Neural crest cell (in vitro differentiated cells): ENCODE results near the gene USF2. TPM values are rescaled to one million over a fixed set of nuclear protein-coding genes. Genes with fewer than 3 reads are reported as not detected.
A peak's percentile ranks its signal among the peaks of the same experiment; 100 is the strongest.

Experiments
- DNase-seq: peaks from one replicate; pipeline ENCODE4 v3.0.0; 2021; ENCODE audit warnings: low read depth, mixed read lengths, low spot score
- H3K27ac Mint-ChIP-seq: one replicate; pipeline ENCODE4 v1.8.0; 2021; ENCODE audit warnings: mild to moderate bottlenecking, mixed read lengths; ENCODE audit not compliant: unreplicated experiment
- H3K27me3 Mint-ChIP-seq: 2 replicates; pipeline ENCODE4 v1.8.0; 2021; ENCODE audit warnings: low read depth, mild to moderate bottlenecking, mixed read lengths
- H3K36me3 Mint-ChIP-seq: 2 replicates; pipeline ENCODE4 v1.8.0; 2021; ENCODE audit warnings: low read depth, mild to moderate bottlenecking, mixed read lengths
- H3K4me1 Mint-ChIP-seq: 2 replicates; pipeline ENCODE4 v1.8.0; 2021; ENCODE audit warnings: mixed read lengths
- H3K4me3 Mint-ChIP-seq: one replicate; pipeline ENCODE4 v1.8.0; 2021; ENCODE audit warnings: mild to moderate bottlenecking, mixed read lengths
- H3K9me3 Mint-ChIP-seq: 2 replicates; pipeline ENCODE4 v1.8.0; 2021; ENCODE audit warnings: mixed read lengths
- CTCF ChIP-seq: fragments of 200-600 bp; sonication (generic); conservative IDR thresholded peaks from 2 replicates; pipeline ENCODE4 v1.5.0; 2021; ENCODE audit warnings: antibody characterized with exemption, mild to moderate bottlenecking
- total RNA-seq: library from RNA; stranded (reverse); gene quantifications from 2 replicates; pipeline ENCODE4 v1.2.1, GENCODE V29; 2021

The USF2 gene
- total RNA-seq, 1 donor from 2014 or later: 107 TPM

GRCh38 chr19:35254341-35255297 lies 14.1 kb upstream of the USF2 start:
- H3K9me3 Mint-ChIP-seq: no peaks in the 10 kb centered on the region
- H3K4me3 Mint-ChIP-seq: no peak overlapping the region
- peaks cover 25% of the 10 kb centered on the region for H3K27me3 Mint-ChIP-seq
- H3K36me3 Mint-ChIP-seq: peaks cover under 1% of the 10 kb centered on the region
- DNase-seq: no peak
- peaks cover 17% of the 10 kb centered on the region for H3K4me1 Mint-ChIP-seq
- H3K27ac Mint-ChIP-seq: no peak overlapping the region
- no peak for TF ChIP-seq CTCF

GRCh38 chr19:35256566-35256965 lies 12.2 kb upstream of the USF2 start:
- H3K27ac Mint-ChIP-seq: no peak overlapping the region
- H3K9me3 Mint-ChIP-seq: no peaks in the 10 kb centered on the region
- no peak for TF ChIP-seq CTCF
- H3K4me3 Mint-ChIP-seq: no peak overlapping the region
- peaks cover 16% of the 10 kb centered on the region for H3K4me1 Mint-ChIP-seq
- no peaks in the 10 kb centered on the region for H3K36me3 Mint-ChIP-seq
- peaks cover 11% of the 10 kb centered on the region for H3K27me3 Mint-ChIP-seq
- DNase-seq: no peak

GRCh38 chr19:35257113-35257461 lies 11.7 kb upstream of the USF2 start:
- no peaks in the 10 kb centered on the region for H3K9me3 Mint-ChIP-seq
- no peak for TF ChIP-seq CTCF
- DNase-seq: no peak
- H3K27me3 Mint-ChIP-seq: peaks cover 8% of the 10 kb centered on the region
- H3K4me1 Mint-ChIP-seq: peaks cover 16% of the 10 kb centered on the region
- no peaks in the 10 kb centered on the region for H3K36me3 Mint-ChIP-seq
- H3K27ac Mint-ChIP-seq: no peak overlapping the region
- no peak overlapping the region for H3K4me3 Mint-ChIP-seq

- no peak for DNase-seq
- peak overlapping the region; percentile 72 for H3K4me3 Mint-ChIP-seq
- TF ChIP-seq CTCF: no peak
- no peaks in the 10 kb centered on the region for H3K9me3 Mint-ChIP-seq
- no peak overlapping the region for H3K27ac Mint-ChIP-seq
- peaks cover 7% of the 10 kb centered on the region for H3K27me3 Mint-ChIP-seq
- H3K36me3 Mint-ChIP-seq: peaks cover 2% of the 10 kb centered on the region
- H3K4me1 Mint-ChIP-seq: peaks cover 15% of the 10 kb centered on the region
These were observed 8.0 kb upstream of the USF2 start for GRCh38 chr19:35260694-35261304.

GRCh38 chr19:35261356-35262100 lies 7.2 kb upstream of the USF2 start:
- Mint-ChIP-seq H3K4me3 (no peak overlapping the region), H3K9me3 (no peaks in the 10 kb centered on the region), H3K4me1 (peaks cover 13% of the 10 kb centered on the region), H3K36me3 (peaks cover 2% of the 10 kb centered on the region), H3K27ac (no peak overlapping the region), H3K27me3 (peaks cover 7% of the 10 kb centered on the region)
- no peak for TF ChIP-seq CTCF
- DNase-seq: no peak
